Measurements from ENCODE around the gene PIK3AP1.

DNA sequence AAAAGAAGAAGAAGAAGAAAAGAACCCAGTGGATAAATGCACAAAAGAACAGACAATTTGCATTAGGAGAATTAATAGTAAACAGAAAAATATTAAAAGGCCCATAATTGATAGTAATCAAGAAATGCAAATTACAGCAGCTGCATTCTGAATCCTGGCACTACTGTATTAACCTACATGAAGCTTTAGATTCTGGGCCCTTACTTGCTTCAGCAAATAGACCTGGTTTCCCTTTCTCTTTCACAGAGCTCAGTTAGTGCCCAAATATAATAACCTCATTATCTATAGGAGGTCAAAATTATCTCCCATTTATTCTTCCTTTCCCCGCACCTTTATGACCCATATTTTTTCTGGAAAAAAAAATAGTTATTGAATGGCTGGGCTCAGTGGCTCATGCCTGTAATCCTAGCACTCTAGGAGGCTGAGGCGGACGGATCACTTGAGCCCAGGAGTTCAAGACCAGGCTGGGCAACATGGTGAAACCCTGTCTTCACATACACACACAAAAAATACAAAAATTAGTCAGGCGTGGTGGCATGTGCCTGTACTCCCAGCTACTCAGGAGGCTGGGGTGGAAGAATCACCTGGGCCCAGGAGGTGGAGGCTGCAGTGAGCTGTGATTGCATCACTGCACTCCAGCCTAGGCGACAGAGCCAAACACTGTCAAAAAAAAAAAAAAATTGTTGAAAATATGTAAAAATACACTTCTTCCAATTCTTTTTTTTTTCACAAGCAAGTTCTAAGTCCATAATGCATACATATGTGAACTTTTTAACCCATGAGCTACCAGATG is 36.0 kb upstream of the PIK3AP1 start:
- no peak for TF ChIP-seq POLR2A (IDR thresholded peaks at IDR 0.05)
- TF ChIP-seq EP300 (IDR thresholded peaks at IDR 0.05): no peak
- TF ChIP-seq, protein P1, sequence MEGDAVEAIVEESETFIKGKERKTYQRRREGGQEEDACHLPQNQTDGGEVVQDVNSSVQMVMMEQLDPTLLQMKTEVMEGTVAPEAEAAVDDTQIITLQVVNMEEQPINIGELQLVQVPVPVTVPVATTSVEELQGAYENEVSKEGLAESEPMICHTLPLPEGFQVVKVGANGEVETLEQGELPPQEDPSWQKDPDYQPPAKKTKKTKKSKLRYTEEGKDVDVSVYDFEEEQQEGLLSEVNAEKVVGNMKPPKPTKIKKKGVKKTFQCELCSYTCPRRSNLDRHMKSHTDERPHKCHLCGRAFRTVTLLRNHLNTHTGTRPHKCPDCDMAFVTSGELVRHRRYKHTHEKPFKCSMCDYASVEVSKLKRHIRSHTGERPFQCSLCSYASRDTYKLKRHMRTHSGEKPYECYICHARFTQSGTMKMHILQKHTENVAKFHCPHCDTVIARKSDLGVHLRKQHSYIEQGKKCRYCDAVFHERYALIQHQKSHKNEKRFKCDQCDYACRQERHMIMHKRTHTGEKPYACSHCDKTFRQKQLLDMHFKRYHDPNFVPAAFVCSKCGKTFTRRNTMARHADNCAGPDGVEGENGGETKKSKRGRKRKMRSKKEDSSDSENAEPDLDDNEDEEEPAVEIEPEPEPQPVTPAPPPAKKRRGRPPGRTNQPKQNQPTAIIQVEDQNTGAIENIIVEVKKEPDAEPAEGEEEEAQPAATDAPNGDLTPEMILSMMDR (IDR thresholded peaks at IDR 0.05): no peak
- TF ChIP-seq POLR2AphosphoS5 (IDR thresholded peaks at IDR 0.05): no peak
